NB4 (cell line): Measurements from ENCODE around the gene NOP9.

Experiments used
- DNase-seq: peaks from one replicate; pipeline ENCODE4 v3.0.0; 2010; ENCODE audit warnings: low read depth
- H3K4me3 ChIP-seq: one replicate; pipeline ENCODE4 v1.5.1; 2011; ENCODE audit warnings: mild to moderate bottlenecking, low read depth, low read length, moderate library complexity
- MYC ChIP-seq: IDR thresholded peaks from 2 replicates; pipeline ENCODE4 v1.6.1; 2011; ENCODE audit warnings: low read depth, low read length
- POLR2A ChIP-seq: IDR thresholded peaks from 2 replicates; pipeline ENCODE4 v1.6.1; 2011; ENCODE audit warnings: mild to moderate bottlenecking; ENCODE audit not compliant: insufficient read length; ENCODE audit errors: extremely low read depth
- TF ChIP-seq, protein P1 (sequence below): IDR thresholded peaks from one replicate; pipeline ENCODE4 v1.5.1; 2012; ENCODE audit warnings: low read depth, low read length
- TF ChIP-seq, protein P2 (sequence below): IDR thresholded peaks from 2 replicates; pipeline ENCODE4 v1.6.1; 2011; ENCODE audit warnings: low read depth, low read length

Gene NOP9

DNA sequence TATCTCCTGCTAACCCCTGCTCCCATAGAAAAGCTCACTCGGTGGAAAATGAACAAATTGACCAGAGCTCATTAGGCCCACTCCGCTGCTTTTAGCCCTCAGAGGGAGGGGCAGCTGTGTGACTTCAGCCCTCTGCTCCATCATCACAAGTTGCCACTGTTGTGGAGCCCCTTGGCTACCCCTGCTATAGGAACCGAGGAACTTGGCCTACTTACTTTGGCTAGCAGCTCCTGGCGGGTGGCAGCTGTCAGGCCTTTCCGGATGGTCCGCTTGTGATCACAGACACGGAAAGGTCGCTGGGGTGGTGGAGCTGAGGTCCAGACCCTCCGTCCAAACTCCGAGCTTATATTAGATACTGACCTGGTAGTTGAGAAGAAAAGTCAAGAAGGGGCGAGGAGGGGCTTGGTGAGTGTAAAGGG, 7.5 kb downstream of the NOP9 start:
- TF ChIP-seq, protein P1, sequence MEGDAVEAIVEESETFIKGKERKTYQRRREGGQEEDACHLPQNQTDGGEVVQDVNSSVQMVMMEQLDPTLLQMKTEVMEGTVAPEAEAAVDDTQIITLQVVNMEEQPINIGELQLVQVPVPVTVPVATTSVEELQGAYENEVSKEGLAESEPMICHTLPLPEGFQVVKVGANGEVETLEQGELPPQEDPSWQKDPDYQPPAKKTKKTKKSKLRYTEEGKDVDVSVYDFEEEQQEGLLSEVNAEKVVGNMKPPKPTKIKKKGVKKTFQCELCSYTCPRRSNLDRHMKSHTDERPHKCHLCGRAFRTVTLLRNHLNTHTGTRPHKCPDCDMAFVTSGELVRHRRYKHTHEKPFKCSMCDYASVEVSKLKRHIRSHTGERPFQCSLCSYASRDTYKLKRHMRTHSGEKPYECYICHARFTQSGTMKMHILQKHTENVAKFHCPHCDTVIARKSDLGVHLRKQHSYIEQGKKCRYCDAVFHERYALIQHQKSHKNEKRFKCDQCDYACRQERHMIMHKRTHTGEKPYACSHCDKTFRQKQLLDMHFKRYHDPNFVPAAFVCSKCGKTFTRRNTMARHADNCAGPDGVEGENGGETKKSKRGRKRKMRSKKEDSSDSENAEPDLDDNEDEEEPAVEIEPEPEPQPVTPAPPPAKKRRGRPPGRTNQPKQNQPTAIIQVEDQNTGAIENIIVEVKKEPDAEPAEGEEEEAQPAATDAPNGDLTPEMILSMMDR = no peak
- TF ChIP-seq, protein P2, sequence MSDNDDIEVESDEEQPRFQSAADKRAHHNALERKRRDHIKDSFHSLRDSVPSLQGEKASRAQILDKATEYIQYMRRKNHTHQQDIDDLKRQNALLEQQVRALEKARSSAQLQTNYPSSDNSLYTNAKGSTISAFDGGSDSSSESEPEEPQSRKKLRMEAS = no peak
- TF ChIP-seq MYC (no peak), POLR2A (no peak)
- H3K4me3 ChIP-seq = no peak overlapping the region
- no peak for DNase-seq

DNA sequence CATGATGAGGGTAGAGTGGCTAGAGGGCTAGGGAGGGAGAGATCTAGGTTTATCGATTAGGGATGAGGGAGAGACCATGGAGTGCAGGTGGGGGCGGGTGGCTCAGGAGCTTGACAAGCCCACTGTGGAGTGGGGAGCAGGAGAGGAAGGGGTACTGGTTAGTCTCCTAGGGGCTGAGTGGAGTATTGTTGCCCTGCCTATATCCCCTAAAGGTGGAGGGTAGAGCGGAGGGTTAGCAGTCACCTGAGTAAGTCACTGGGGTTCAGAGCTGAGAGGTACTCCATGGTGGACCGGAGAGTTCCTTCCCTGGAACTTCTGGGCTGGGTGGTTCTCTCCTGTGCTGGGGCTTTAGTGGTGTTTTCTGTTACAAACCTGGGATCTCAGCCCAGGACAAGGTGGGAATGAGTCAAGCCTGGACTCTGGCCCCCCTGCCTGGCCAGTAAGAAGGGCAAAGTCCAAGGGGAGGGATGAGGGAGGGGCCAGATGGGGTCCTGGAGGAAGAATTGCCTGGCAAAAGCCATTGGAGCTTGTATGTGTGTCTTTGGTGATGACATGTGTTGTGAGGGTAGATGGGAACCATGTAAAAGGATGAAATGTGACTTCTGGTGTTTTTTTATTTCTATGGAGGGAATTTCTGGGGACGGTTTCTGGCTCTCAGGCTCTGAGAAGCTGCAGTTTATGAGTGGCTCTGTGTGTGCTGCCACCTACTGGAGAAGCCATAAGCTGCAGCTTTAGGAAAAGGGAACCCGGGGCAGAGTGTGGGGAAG, 8.1 kb downstream of the NOP9 start, which contains the start of gene CIDEB:
TSS of gene CIDEB (minus strand) at position 403 of the 767 bp plus-strand sequence. CDS start at position 284, 119 bp downstream.
- no peak within 1 kb of the TSS for H3K4me3 ChIP-seq
- TF ChIP-seq, protein P1 = peak; percentile 94
- no peak for TF ChIP-seq POLR2A
- peak; percentile 73 for DNase-seq

DNA sequence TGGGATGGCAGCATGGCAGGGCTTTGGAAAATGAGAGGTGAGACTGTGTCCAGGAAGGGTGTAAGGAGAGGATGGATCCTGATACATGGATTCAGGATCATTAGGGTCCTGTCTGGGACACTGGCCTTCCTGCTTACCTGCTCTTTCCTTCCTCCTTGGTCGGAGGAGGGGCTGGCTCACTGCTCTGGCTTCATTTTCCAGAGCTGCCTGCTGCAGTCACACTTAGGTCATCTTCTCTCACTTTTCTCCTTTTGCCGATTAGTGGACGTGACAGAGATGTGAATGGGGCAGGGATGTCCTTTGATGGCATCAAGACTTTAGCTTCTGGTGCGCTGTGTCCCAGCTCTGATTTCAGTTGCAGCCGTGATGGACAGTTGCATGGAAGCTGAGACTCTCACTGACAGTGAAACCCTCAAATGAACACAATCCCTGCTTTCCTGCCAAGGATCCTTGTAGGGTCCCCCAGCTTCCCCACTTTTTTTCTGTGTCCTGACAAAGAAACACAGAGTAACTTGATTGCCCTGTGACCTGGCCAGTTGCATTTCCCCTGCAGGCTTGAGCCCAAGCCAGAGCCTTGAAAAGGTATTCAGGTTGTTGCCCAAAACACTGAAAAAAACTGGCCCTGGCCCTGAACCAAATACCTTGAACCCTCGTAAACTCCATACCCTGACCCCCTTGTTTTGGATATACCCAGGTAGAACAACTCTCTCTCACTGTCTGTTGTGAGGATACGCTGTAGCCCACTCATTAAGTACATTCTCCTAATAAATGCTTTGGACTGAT, 8.9 kb downstream of the NOP9 start:
- TF ChIP-seq POLR2A (no peak), MYC (no peak)
- TF ChIP-seq, protein P2 = no peak
- TF ChIP-seq, protein P1 = no peak
- no peak for DNase-seq
- no peak overlapping the region for H3K4me3 ChIP-seq

DNA sequence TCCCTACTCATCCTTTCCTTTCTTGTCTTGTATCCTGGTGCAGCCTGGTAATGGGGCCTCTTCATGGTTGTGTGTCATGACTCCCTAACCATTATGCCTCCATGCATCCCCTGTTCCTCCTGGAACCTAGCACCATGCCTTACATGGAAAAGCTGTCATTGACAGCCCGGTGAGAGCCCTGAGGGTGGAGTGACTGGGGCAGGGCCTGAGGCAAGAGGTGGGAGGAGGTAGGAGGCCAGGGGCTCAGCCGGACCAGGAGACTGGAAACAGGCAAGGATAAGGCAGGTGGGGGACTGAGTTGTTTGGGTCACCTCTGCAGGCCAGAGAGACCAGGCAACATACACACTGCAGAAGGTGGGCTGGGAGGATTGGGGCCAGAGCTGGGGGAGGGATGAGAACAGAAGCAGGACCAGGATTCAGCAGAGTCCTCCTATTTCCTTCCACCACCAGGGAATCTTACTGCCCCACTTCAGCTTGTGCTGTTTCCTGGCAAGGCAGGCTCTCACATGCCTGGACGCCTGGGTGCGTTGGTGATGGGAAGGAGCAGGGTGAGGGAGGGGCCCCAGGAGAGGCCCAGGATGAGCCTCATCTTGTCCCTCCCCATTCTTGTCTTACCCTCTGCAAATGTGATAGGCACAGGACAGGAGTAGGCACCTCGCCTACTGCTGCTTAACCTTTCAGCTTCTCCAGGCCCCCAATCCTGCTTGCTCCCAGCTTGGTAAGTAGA, 10.1 kb downstream of the NOP9 start, which contains the start of gene LTB4R2:
TSS of gene LTB4R2 (plus strand) at position 603 of the 727 bp plus-strand sequence. CDS start 525 bp downstream, outside the sequence.
- DNase-seq = no peak
- peak within 1 kb of the TSS; percentile 52 for H3K4me3 ChIP-seq
- TF ChIP-seq MYC = no peak
- TF ChIP-seq POLR2A = no peak
- TF ChIP-seq, protein P1 = no peak
- TF ChIP-seq, protein P2 = no peak

DNA sequence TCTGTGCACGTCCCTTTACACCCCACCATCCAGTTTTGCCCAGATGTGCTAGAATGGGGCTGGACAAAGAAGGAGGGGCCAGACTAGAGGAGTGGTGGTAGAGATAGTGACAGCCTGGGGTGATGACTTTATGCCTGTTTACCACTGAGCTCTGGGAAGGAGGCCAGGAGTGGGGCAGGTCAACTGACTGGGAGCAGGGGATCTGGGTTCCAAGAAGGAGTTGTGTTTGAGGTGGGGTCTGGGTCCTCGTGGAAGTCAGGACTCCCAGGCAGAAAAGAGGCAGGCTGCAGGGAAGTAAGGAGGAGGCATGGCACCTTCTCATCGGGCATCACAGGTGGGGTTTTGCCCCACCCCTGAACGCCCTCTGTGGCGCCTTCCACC, 10.6 kb downstream of the NOP9 start:
- TF ChIP-seq, protein P2 = no peak
- TF ChIP-seq MYC (no peak), POLR2A (no peak)
- TF ChIP-seq, protein P1 = no peak
- peak overlapping the region; percentile 52 for H3K4me3 ChIP-seq
- DNase-seq = no peak
